ENCODE data around the gene NFYC. TPM values are rescaled to one million over a fixed set of nuclear protein-coding genes. Genes with fewer than 3 reads are reported as not detected.
A peak's percentile ranks its signal among the peaks of the same experiment; 100 is the strongest.

Gene NFYC
- total RNA-seq: 10 to 100 TPM; 56.2 to 76.4 (median 70.5) TPM
- long read RNA-seq, donor 1, transcript NFYC-213 (10 exons, 1,950 nt): major isoform, 54 of 96 reads
- long read RNA-seq, donor 1, partial matches to known transcripts: 4 of 96 reads
- long read RNA-seq, donor 1, other reads (novel, unspliced or antisense): 29 of 96 reads
- long read RNA-seq, donor 2, transcript NFYC-213 (10 exons, 1,950 nt): major isoform, 16 of 36 reads
- long read RNA-seq, donor 2, partial matches to known transcripts: 7 of 36 reads
- long read RNA-seq, donor 2, other reads (novel, unspliced or antisense): 12 of 36 reads

GRCh38 chr1:40691538-40692428, at the start of gene NFYC:
TSS of gene NFYC (plus strand) at chr1:40691704. CDS start at chr1:40738844, 47,140 bp downstream.
- no peaks in the 10 kb centered on the region for H3K9me3 ChIP-seq
- H3K36me3 ChIP-seq (ENCODE audit: low read depth): no peaks in the 10 kb centered on the region
- DNase-seq: peak; percentile 95 to 99 (median 97)
- intact Hi-C loops (cut with DNase I, micrococcal nuclease): no loop called here
- H3K4me1 ChIP-seq (ENCODE audit: low read depth): peaks cover 24% of the 10 kb centered on the region
- H3K4me3 ChIP-seq: peak within 1 kb of the TSS; percentile 88
- peak; percentile 94 for ATAC-seq
- no peak for TF ChIP-seq CTCF (IDR thresholded peaks at IDR 0.05)

GRCh38 chr1:40645118-40645680, 46.3 kb upstream of the NFYC start:
- Histone ChIP-seq H3K4me1 (ENCODE audit: low read depth) (peaks cover 4% of the 10 kb centered on the region), H3K36me3 (ENCODE audit: low read depth) (no peaks in the 10 kb centered on the region), H3K9me3 (no peaks in the 10 kb centered on the region), H3K4me3 (no peak overlapping the region)
- no peak for TF ChIP-seq CTCF (IDR thresholded peaks at IDR 0.05)
- DNase-seq (no peak), ATAC-seq (no peak)
- intact Hi-C loops (cut with DNase I, micrococcal nuclease): no loop called here

GRCh38 chr1:40646315-40646714, 45.2 kb upstream of the NFYC start:
- ATAC-seq: peak; percentile 32
- DNase-seq: no peak
- Histone ChIP-seq H3K9me3 (no peaks in the 10 kb centered on the region), H3K4me3 (no peak overlapping the region), H3K36me3 (ENCODE audit: low read depth) (no peaks in the 10 kb centered on the region), H3K4me1 (ENCODE audit: low read depth) (peaks cover 4% of the 10 kb centered on the region)
- TF ChIP-seq CTCF (IDR thresholded peaks at IDR 0.05): no peak
- intact Hi-C loops (cut with DNase I, micrococcal nuclease): no loop called here

- intact Hi-C loops (cut with DNase I, micrococcal nuclease): no loop called here
- no peak for ATAC-seq
- Histone ChIP-seq H3K36me3 (ENCODE audit: low read depth) (no peaks in the 10 kb centered on the region), H3K4me1 (ENCODE audit: low read depth) (peaks cover 10% of the 10 kb centered on the region), H3K9me3 (no peaks in the 10 kb centered on the region), H3K4me3 (no peak overlapping the region)
- no peak for DNase-seq
- TF ChIP-seq CTCF (IDR thresholded peaks at IDR 0.05): no peak
Observed at GRCh38 chr1:40648200-40648599, 43.3 kb upstream of the NFYC start.

GRCh38 chr1:40648928-40649591, 42.4 kb upstream of the NFYC start:
- Histone ChIP-seq H3K4me1 (ENCODE audit: low read depth) (peaks cover 10% of the 10 kb centered on the region), H3K9me3 (no peaks in the 10 kb centered on the region), H3K36me3 (ENCODE audit: low read depth) (no peaks in the 10 kb centered on the region), H3K4me3 (no peak overlapping the region)
- DNase-seq: peak; percentile 28 to 66 (median 60)
- TF ChIP-seq CTCF (IDR thresholded peaks at IDR 0.05): no peak
- intact Hi-C loops (cut with DNase I, micrococcal nuclease): no loop called here
- peak; percentile 35 for ATAC-seq
